Lower leg skin (tissue), 4 donors: ENCODE results near the gene COL17A1. TPM values are rescaled to one million over a fixed set of nuclear protein-coding genes. Genes with fewer than 3 reads are reported as not detected.

Source experiments
- DNase-seq, 2 donors: peaks; one replicate each; pipeline ENCODE4 v3.0.0-alpha.2; 2019; ENCODE audit warnings: low spot score in 2 of 2
- H3K4me3 ChIP-seq: fragments of 200-600 bp; sonication (generic); 2 replicates; pipeline ENCODE4 v1.5.1; 2017; ENCODE audit warnings: mild to moderate bottlenecking, low read depth; ENCODE audit not compliant: poor library complexity, severe bottlenecking
- CTCF ChIP-seq, 3 donors: fragments of 450-650 bp; IDR thresholded peaks; one replicate each; pipeline ENCODE4 v1.5.1; 2016; ENCODE audit warnings: antibody characterized with exemption in 3 of 3, mild to moderate bottlenecking in 3 of 3, moderate library complexity in 2 of 3
- POLR2A ChIP-seq, 2 donors: fragments of 450-650 bp; IDR thresholded peaks; one replicate each; pipeline ENCODE4 v1.6.1; 2016 to 2017; ENCODE audit warnings: antibody characterized with exemption in 2 of 2, mild to moderate bottlenecking in 1 of 2, moderate library complexity in 1 of 2
- WGBS, 2 donors: methylation state at CpG; one replicate each; pipeline ENCODE4 v1.1.5; 2018; 5-methylcytosine and 5-hydroxymethylcytosine counted together
- intact Hi-C: fragments of 100-400 bp; cut with DNase I; formaldehyde crosslinking; loops from one replicate; pipeline ENCODE4 v1.15.0; 2023; ENCODE audit warnings: low total_unique reads
- microRNA counts, 2 donors: library from miRNA; unstranded; fragments of <30 nt; microRNA quantifications; one replicate each; lab custom pipeline; 2016
- microRNA-seq, 2 donors: library from miRNA; unstranded; fragments of <30 nt; microRNA quantifications; one replicate each; pipeline ENCODE4, GENCODE V29; 2016; ENCODE audit warnings: borderline replicate concordance in 2 of 2, borderline number of aligned reads in 1 of 2
- total RNA-seq, 4 donors: library from RNA; depleted of rRNA; stranded (reverse); fragments of >200 nt; gene quantifications; one replicate each; pipeline ENCODE4 v1.1.0, GENCODE V29; 2016

COL17A1 gene
- total RNA-seq, 4 donors from 2014 or later, result 653 to 1,410 (median 857) TPM

DNA sequence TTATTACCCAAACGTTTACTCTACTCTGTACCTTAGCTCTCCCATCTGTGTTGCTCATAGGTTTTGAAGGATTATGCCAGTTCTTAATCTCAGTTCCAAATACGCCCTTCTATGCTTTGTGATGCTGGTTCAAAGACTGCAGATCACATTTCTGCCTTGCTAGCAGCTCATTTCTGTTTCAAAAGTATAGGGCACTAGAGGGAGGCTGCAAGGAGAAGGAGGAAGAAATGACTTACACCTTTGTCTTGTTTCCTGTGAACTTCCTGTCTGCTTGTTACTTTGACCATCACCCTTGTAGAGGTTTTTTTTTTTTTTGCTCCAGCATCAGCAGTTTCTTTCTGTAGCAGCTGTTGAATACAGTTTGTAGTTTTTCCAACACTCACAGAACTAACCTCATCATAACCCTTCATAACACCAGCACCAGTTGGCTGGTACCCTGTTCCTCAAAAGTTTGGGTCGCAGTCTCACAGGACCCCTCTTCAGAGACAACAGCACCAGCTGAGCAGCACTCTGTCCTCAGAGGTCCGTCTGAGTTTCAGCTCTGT lies 102.2 kb downstream of the COL17A1 start:
- TF ChIP-seq CTCF (IDR thresholded peaks at IDR 0.05) (no peak), POLR2A (IDR thresholded peaks at IDR 0.05) (no peak)
- WGBS, 2 donors, result 40 to 49% methylated on average over 4 of the region's 4 CpGs
- H3K4me3 ChIP-seq, result no peak overlapping the region
- intact Hi-C loops, result no loop called here
- no peak for DNase-seq

- 95% methylated on average over 4 of the region's 4 CpGs for WGBS, 2 donors
- TF ChIP-seq POLR2A (IDR thresholded peaks at IDR 0.05) (no peak), CTCF (IDR thresholded peaks at IDR 0.05) (no peak)
- intact Hi-C loops, result no loop called here
- no peak for DNase-seq
- H3K4me3 ChIP-seq, result no peak overlapping the region
Observed at GRCh38 chr10:103982639-103983038, 103.0 kb downstream of the COL17A1 start.

MicroRNA genes within 50 kb of the gene (microRNA counts, 767-probe panel; counts per million panel counts)
- 0 to 358 counts per million in 2 donors for microRNA hsa-miR-936 (lab: Ali Mortazavi, UCI)

Small RNAs within 50 kb of the gene (microRNA-seq; reads per million reads assigned to microRNA genes)
- 0 to 0.68 reads per million in 2 donors for gene MIR936

Other genes with a start within 250 kb of the COL17A1 start
- gene SH3PXD2A, start 230.3 kb downstream of the COL17A1 start, total RNA-seq, result 10 to 100 TPM; 35.0 to 54.8 (median 45.4) TPM
- 10 to 100 TPM; 13.0 to 33.3 (median 18.4) TPM for gene STN1, start 167.7 kb downstream of the COL17A1 start, total RNA-seq
- 10 to 100 TPM; 49.2 to 68.6 (median 51.7) TPM for gene SLK, start 118.7 kb downstream of the COL17A1 start, total RNA-seq
- 1 to 10 TPM; 2.1 to 10.0 (median 3.5) TPM for gene SFR1, start 36.3 kb upstream of the COL17A1 start, total RNA-seq
- 1 to 10 TPM in 1 of 4 donors, under 1 TPM in 3; 0.19 to 1.6 (median 0.50) TPM for gene CFAP43, start 146.5 kb upstream of the COL17A1 start, total RNA-seq
- 10 to 100 TPM; 46.4 to 82.3 (median 69.9) TPM for gene GSTO1, start 169.0 kb upstream of the COL17A1 start, total RNA-seq
- 10 to 100 TPM; 19.9 to 29.8 (median 22.6) TPM for gene GSTO2, start 183.3 kb upstream of the COL17A1 start, total RNA-seq